ENCODE data around the gene VRK3. TPM values are rescaled to one million over a fixed set of nuclear protein-coding genes. Genes with fewer than 3 reads are reported as not detected.
"Not testable (repeated sequence)": the region's sequence is repeated elsewhere in the genome, so short reads cannot be mapped to it uniquely, and the experiment has no call there.

Gene VRK3
- total RNA-seq, 1 experiment from 2014 or later = 62.5 TPM

DNA sequence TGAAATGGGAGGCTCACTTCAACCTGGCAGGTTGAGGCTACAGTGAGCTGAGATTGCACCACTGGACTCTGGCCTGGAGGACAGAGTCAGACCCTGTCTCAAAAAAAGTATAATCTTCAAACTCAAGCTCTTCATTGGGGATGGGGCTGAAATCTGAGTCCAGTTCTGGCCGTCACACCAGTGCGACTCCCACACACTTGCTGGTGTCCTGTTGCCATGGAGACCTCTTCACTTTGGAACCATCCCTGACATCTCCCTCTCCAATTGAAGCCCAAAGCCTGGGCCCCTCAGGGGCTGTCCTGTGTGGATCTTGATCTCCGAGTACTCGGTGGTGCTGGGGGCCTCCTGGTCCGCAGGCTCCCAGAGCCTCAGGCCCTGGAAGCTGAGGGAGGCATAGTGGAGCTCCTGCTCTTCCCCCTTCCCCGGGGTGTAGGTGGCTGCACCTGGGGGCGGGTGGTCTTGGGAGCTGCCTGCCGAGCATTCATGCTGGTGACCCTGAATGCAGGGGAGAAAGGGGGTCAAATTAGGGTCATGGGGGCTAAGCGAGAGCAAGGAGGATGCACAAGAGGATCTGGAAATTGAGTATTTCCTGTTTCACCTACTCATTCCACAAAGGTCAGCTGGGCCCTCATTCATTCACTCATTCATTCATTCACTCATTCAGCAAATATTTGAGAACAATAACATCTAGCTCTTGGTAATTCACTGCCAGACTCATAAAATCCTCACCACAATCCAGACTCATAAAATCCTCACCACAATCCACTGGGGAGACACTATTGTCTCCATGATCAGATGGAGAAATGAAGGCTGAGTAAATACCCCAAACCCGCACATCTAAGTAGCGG, 75.2 kb downstream of the VRK3 start:
- Histone ChIP-seq H3K79me2 (ENCODE audit: low read depth) (no peaks in the 10 kb centered on the region), H3K36me3 (ENCODE audit: low read depth) (no peaks in the 10 kb centered on the region), H3K4me3 (no peak overlapping the region), H3K4me1 (replicated peaks; ENCODE audit: insufficient read depth) (peaks cover 23% of the 10 kb centered on the region), H3K9me3 (ENCODE audit: insufficient read depth, low read depth) (no peaks in the 10 kb centered on the region), H3K27me3 (ENCODE audit: insufficient read depth, low read depth) (peaks cover 11% of the 10 kb centered on the region; the same call in 1 of the 2 replicates), H3K4me2 (no peak overlapping the region), H3F3A (ENCODE audit: insufficient read depth, low read depth) (peaks cover 16% of the 10 kb centered on the region), H4K20me1 (ENCODE audit: insufficient read depth) (no peaks in the 10 kb centered on the region), H2AFZ (no peak overlapping the region), H3K9me2 (ENCODE audit: insufficient read depth) (no peaks in the 10 kb centered on the region), H3K27ac (no peak overlapping the region)
- no peak for TF ChIP-seq EZH2 (IDR thresholded peaks at IDR 0.05; ENCODE audit: low read depth)
- TF ChIP-seq, protein P1, sequence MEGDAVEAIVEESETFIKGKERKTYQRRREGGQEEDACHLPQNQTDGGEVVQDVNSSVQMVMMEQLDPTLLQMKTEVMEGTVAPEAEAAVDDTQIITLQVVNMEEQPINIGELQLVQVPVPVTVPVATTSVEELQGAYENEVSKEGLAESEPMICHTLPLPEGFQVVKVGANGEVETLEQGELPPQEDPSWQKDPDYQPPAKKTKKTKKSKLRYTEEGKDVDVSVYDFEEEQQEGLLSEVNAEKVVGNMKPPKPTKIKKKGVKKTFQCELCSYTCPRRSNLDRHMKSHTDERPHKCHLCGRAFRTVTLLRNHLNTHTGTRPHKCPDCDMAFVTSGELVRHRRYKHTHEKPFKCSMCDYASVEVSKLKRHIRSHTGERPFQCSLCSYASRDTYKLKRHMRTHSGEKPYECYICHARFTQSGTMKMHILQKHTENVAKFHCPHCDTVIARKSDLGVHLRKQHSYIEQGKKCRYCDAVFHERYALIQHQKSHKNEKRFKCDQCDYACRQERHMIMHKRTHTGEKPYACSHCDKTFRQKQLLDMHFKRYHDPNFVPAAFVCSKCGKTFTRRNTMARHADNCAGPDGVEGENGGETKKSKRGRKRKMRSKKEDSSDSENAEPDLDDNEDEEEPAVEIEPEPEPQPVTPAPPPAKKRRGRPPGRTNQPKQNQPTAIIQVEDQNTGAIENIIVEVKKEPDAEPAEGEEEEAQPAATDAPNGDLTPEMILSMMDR (conservative IDR thresholded peaks at IDR 0.05) = no peak
- BruUV-seq (replicated peaks) = no TSS peak
- intact Hi-C loops (cut with micrococcal nuclease; ENCODE audit: unreplicated experiment) = no loop called here
- CTCF ChIA-PET = no interaction called here
- no peak for DNase-seq
- POLR2A ChIA-PET (ENCODE audit: unreplicated experiment) = no interaction called here

DNA sequence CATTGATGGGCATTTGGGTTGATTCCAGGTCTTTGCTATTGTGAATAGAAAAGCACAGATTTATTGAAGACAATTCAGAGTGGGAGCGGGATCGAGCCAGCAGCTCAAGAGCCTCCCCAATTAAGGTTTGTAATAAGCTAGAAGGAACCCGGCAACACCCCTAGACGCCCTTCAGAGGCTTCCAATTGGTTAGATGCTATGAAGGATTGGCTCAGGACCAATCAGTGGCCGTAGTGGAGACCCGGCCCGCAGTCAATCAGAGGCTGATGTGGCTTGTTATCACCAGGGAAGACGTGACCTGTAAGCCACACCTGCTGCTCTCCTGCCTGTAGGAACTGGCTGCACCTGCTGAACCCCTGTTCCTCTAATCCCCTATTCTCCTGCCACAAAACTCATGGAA, 78.8 kb downstream of the VRK3 start:
- Histone ChIP-seq H2AFZ (no peak overlapping the region), H3K4me3 (no peak overlapping the region), H3K27ac (no peak overlapping the region), H3K9me2 (ENCODE audit: insufficient read depth) (no peaks in the 10 kb centered on the region), H3K9me3 (ENCODE audit: insufficient read depth, low read depth) (no peaks in the 10 kb centered on the region), H3K4me1 (replicated peaks; ENCODE audit: insufficient read depth) (peaks cover 13% of the 10 kb centered on the region), H3F3A (ENCODE audit: insufficient read depth, low read depth) (peaks cover 7% of the 10 kb centered on the region; the same call in 1 of the 2 replicates), H3K36me3 (ENCODE audit: low read depth) (no peaks in the 10 kb centered on the region), H4K20me1 (ENCODE audit: insufficient read depth) (no peaks in the 10 kb centered on the region), H3K27me3 (ENCODE audit: insufficient read depth, low read depth) (peaks cover 11% of the 10 kb centered on the region; the same call in 1 of the 2 replicates), H3K4me2 (no peak overlapping the region), H3K79me2 (ENCODE audit: low read depth) (no peaks in the 10 kb centered on the region)
- ChIA-PET POLR2A (ENCODE audit: unreplicated experiment) (no interaction called here), CTCF (no interaction called here)
- intact Hi-C loops (cut with micrococcal nuclease; ENCODE audit: unreplicated experiment) = no loop called here
- TF ChIP-seq EZH2 (IDR thresholded peaks at IDR 0.05; ENCODE audit: low read depth) = no peak
- TF ChIP-seq, protein P1 (conservative IDR thresholded peaks at IDR 0.05) = no peak
- no peak for DNase-seq
- no TSS peak for BruUV-seq (replicated peaks)

DNA sequence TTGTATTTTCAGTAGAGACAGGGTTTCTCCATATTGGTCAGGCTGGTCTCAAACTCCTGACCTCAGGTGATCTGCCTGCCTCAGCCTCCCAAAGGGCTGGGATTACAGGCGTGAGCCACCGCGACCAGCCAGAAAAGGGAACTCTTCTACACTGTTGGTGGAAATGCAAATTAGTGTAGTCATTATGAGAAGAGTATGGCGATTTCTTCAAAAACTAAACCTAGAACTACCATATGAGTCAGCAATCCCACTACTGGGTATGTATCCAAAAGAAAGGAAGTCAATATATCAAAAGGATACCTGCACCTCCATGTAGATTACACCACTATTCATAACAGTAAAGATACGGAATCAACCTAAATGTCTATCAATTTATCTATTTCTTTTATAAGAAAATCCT, 80.6 kb downstream of the VRK3 start:
- H3K4me2 ChIP-seq; POLR2A ChIA-PET (ENCODE audit: unreplicated experiment); H3K4me3 ChIP-seq; H3K36me3 ChIP-seq (ENCODE audit: low read depth); H4K20me1 ChIP-seq (ENCODE audit: insufficient read depth); H3K9me2 ChIP-seq (ENCODE audit: insufficient read depth); H3K79me2 ChIP-seq (ENCODE audit: low read depth); H3K9me3 ChIP-seq (ENCODE audit: insufficient read depth, low read depth); BruUV-seq (replicated peaks); DNase-seq; H2AFZ ChIP-seq; H3K27ac ChIP-seq; CTCF ChIA-PET; intact Hi-C loops (cut with micrococcal nuclease; ENCODE audit: unreplicated experiment): not testable (repeated sequence)
- peaks cover 11% of the 10 kb centered on the region; the same call in 1 of the 2 replicates for H3K27me3 ChIP-seq (ENCODE audit: insufficient read depth, low read depth)
- peaks cover 12% of the 10 kb centered on the region; the same call in 1 of the 2 replicates for H3F3A ChIP-seq (ENCODE audit: insufficient read depth, low read depth)
- H3K4me1 ChIP-seq (replicated peaks; ENCODE audit: insufficient read depth) = peaks cover 13% of the 10 kb centered on the region

Measured in PC-9 (cell line).